ENCODE measurements around the gene EML4.

GRCh38 chr2:42325609-42326008 lies 156.5 kb downstream of the EML4 start:
- TF ChIP-seq CTCF (IDR thresholded peaks at IDR 0.05) (no peak), EZH2phosphoT487 (IDR thresholded peaks at IDR 0.05) (no peak), EZH2 (IDR thresholded peaks at IDR 0.05) (no peak)

Measured in neural progenitor cell (in vitro differentiated cells).